GM19099 (cell line): ENCODE measurements around the gene PTPN22.

Experiments
- POLR2A ChIP-seq: IDR thresholded peaks from 3 replicates; pipeline ENCODE4 v1.6.1; 2011; ENCODE audit warnings: low read depth; ENCODE audit not compliant: insufficient read length; ENCODE audit errors: extremely low read depth

The PTPN22 gene

GRCh38 chr1:113780374-113781146 is 91.0 kb downstream of the PTPN22 start:
- TF ChIP-seq POLR2A = no peak

- no peak for TF ChIP-seq POLR2A
These were observed 92.0 kb downstream of the PTPN22 start for GRCh38 chr1:113779542-113779941.

- TF ChIP-seq POLR2A = no peak
These were observed 94.0 kb downstream of the PTPN22 start for GRCh38 chr1:113777561-113777960.

- no peak for TF ChIP-seq POLR2A
These were observed 101.5 kb downstream of the PTPN22 start for GRCh38 chr1:113770031-113770430.

GRCh38 chr1:113769601-113769970 is 101.9 kb downstream of the PTPN22 start:
- no peak for TF ChIP-seq POLR2A

- no peak for TF ChIP-seq POLR2A
These were observed 102.5 kb downstream of the PTPN22 start for GRCh38 chr1:113768916-113769600.

- TF ChIP-seq POLR2A = no peak
These were observed 105.9 kb downstream of the PTPN22 start for GRCh38 chr1:113765306-113766230.
